HepG2 (cell line): Measurements from ENCODE around the gene MTURN. TPM values are rescaled to one million over a fixed set of nuclear protein-coding genes. Genes with fewer than 3 reads are reported as not detected.
"Not testable (repeated sequence)": the region's sequence is repeated elsewhere in the genome, so short reads cannot be mapped to it uniquely, and the experiment has no call there.

Experiments
- ATAC-seq: fragments of 200-7000 bp; cut with Tn5 transposase; 3 replicates; pipeline ENCODE4 v1.9.1; 2020; ENCODE audit warnings: mild to moderate bottlenecking, moderate library complexity
- BruUV-seq: library from RNA; stranded (reverse); fragments of 400-500 nt; replicated peaks from 2 replicates; lab custom pipeline; 2021; lab: Mats Ljungman, UMichigan
- CTCF ChIA-PET: fragments of 300-600 bp; formaldehyde crosslinking; extraction: SDS; loops from one replicate; lab custom pipeline; 2021; ENCODE audit warnings: low total read pairs, inconsistent platforms, low intra/inter-chr PET ratio; lab: Yijun Ruan, JAX
- POLR2A ChIA-PET: fragments of 350-600 bp; sonication (Branson Sonifier 250); formaldehyde crosslinking; loops from one replicate; lab custom pipeline; 2020; ENCODE audit warnings: antibody characterized with exemption, inconsistent platforms; lab: Yijun Ruan, JAX
- DNase-seq: peaks from one replicate; pipeline ENCODE4 v3.0.0-alpha.2; 2015; ENCODE audit warnings: low spot score
- FAIRE-seq: peaks from 3 replicates; lab custom pipeline; 2011; peaks lifted over from hg19 to GRCh38; lab: Jason Lieb, UNC
- H2AFZ ChIP-seq: one replicate; pipeline ENCODE4 v1.6.1; 2011; ENCODE audit warnings: low read length, inconsistent platforms
- H3K27ac ChIP-seq: fragments of 300-600 bp; 3 replicates; pipeline ENCODE4 v1.8.0; 2011; ENCODE audit warnings: mixed run types, mild to moderate bottlenecking, mixed read lengths, low read length, inconsistent platforms; ENCODE audit not compliant: insufficient read depth; ENCODE audit errors: extremely low read length
- H3K27me3 ChIP-seq, 2 experiments: fragments of 200-600 bp in 1 of 2; 2 replicates in 1 of 2; 3 replicates in 1 of 2; pipeline versions ENCODE4 v1.6.0 to v1.8.0; 2011; ENCODE audit warnings: low read length in 2 of 2, mild to moderate bottlenecking in 2 of 2, moderate library complexity in 2 of 2, inconsistent platforms in 1 of 2; ENCODE audit not compliant: insufficient read depth in 2 of 2, control insufficient read depth in 1 of 2
- H3K36me3 ChIP-seq, 2 experiments: fragments of 200-600 bp in 1 of 2; replicated peaks in 1 of 2; 2 replicates in 1 of 2; 3 replicates in 1 of 2; pipeline versions ENCODE4 v1.5.1 to v1.8.0; 2011; ENCODE audit warnings: low read length in 2 of 2, inconsistent platforms in 1 of 2; ENCODE audit not compliant: insufficient read depth in 2 of 2, control insufficient read depth in 1 of 2
- H3K4me1 ChIP-seq: 2 replicates; pipeline ENCODE4 v1.5.1; 2012; ENCODE audit warnings: low read length, inconsistent platforms; ENCODE audit not compliant: insufficient read depth
- H3K4me2 ChIP-seq: 2 replicates; pipeline ENCODE4 v1.6.0; 2011; ENCODE audit warnings: low read depth, low read length, inconsistent platforms
- H3K4me3 ChIP-seq, 3 experiments: fragments of 200-600 bp in 1 of 3; sonication (generic), shearing (Covaris generic) in 1 of 3; replicated peaks in 1 of 3; 2 replicates each; pipeline ENCODE4 v1.5.1; 2011 to 2016; ENCODE audit warnings: low read length in 3 of 3, inconsistent platforms in 2 of 3, low read depth in 2 of 3, mild to moderate bottlenecking in 2 of 3, control low read depth in 1 of 3, mixed read lengths in 1 of 3; ENCODE audit not compliant: insufficient read depth in 1 of 3
- H3K79me2 ChIP-seq: one replicate; pipeline ENCODE4 v1.6.1; 2011; ENCODE audit warnings: low read length, inconsistent platforms; ENCODE audit not compliant: insufficient read depth
- H3K9ac ChIP-seq: 2 replicates; pipeline ENCODE4 v1.6.0; 2011; ENCODE audit warnings: mild to moderate bottlenecking, low read depth, low read length, inconsistent platforms; ENCODE audit not compliant: insufficient read depth
- H3K9me3 ChIP-seq: 2 replicates; pipeline ENCODE4 v1.5.1; 2012; ENCODE audit warnings: mild to moderate bottlenecking, low read length
- H4K20me1 ChIP-seq: 2 replicates; pipeline ENCODE4 v1.6.0; 2011; ENCODE audit warnings: inconsistent platforms, mild to moderate bottlenecking, low read length, moderate library complexity; ENCODE audit not compliant: insufficient read depth
- DNMT1 ChIP-seq: sonication (generic); formaldehyde crosslinking; IDR thresholded peaks from 2 replicates; pipeline ENCODE4 v1.5.1; 2020; ENCODE audit warnings: mild to moderate bottlenecking, missing genetic modification reagents
- NPAS2 ChIP-seq: sonication (generic); formaldehyde crosslinking; IDR thresholded peaks from 2 replicates; pipeline ENCODE4 v1.8.0; 2022; ENCODE audit warnings: mild to moderate bottlenecking, missing genetic modification reagents, borderline replicate concordance
- TCF12 ChIP-seq, 2 experiments: fragments of 450-650 bp in 1 of 2; sonication (generic) in 1 of 2; formaldehyde crosslinking in 1 of 2; IDR thresholded peaks; 2 replicates each; pipeline versions ENCODE4 v1.6.1 to v1.8.0; 2017 to 2022; ENCODE audit warnings: antibody characterized with exemption in 1 of 2, mild to moderate bottlenecking in 1 of 2, missing genetic modification reagents in 1 of 2, moderate library complexity in 1 of 2
- ZNF138 ChIP-seq: sonication (generic); formaldehyde crosslinking; IDR thresholded peaks from 2 replicates; pipeline ENCODE4 v1.5.0; 2020; ENCODE audit warnings: mild to moderate bottlenecking, low read depth, missing genetic modification reagents
- ZNF768 ChIP-seq: sonication (generic); formaldehyde crosslinking; IDR thresholded peaks from 2 replicates; pipeline ENCODE4 v1.4.0; 2020; ENCODE audit warnings: missing genetic modification reagents
- WGBS: methylation state at CpG from one replicate; pipeline ENCODE4 v1.1.6; 2017; ENCODE audit warnings: low lambda C conversion rate; 5-methylcytosine and 5-hydroxymethylcytosine counted together
- in situ Hi-C: cut with HindIII; loops from 2 replicates; pipeline ENCODE4 v1.10.0; 2017; ENCODE audit warnings: low pct_unique_long_range_greater_than_20kb; ENCODE audit not compliant: extremely low pct_ligation_motif_present
- intact Hi-C: fragments of 100-400 bp; cut with micrococcal nuclease; formaldehyde crosslinking; loops from one replicate; pipeline ENCODE4 v1.10.0; 2022; ENCODE audit not compliant: unreplicated experiment
- polyA plus RNA-seq, 8 experiments: library from polyadenylated mRNA; depleted of rRNA in 3 of 8; stranded (reverse) in 7 of 8; unstranded in 1 of 8; fragments of >200 nt; fragmentation: Illumina TruSeq in 4 of 8; extraction: Trizol in 4 of 8; gene quantifications; 2 replicates each; pipeline versions ENCODE4 v1.2.1 to v1.2.3, GENCODE V29; 2011 to 2016; ENCODE audit warnings: low read depth in 4 of 8, missing spikeins in 1 of 8, mixed read lengths in 1 of 8; ENCODE audit not compliant: insufficient read depth in 1 of 8
- total RNA-seq, 5 experiments: library from RNA; depleted of rRNA; stranded (reverse); fragments of >200 nt; fragmentation: Illumina TruSeq; extraction: Trizol; gene quantifications; 2 replicates each; pipeline ENCODE4 v1.2.3, GENCODE V29; 2016; ENCODE audit warnings: low read depth in 1 of 5
- TF ChIP-seq, protein P1 (sequence below): sonication (generic); formaldehyde crosslinking; IDR thresholded peaks from 2 replicates; pipeline ENCODE4 v1.4.0; 2020; ENCODE audit warnings: missing genetic modification reagents
- TF ChIP-seq, protein P2 (sequence below): sonication (generic); formaldehyde crosslinking; IDR thresholded peaks from 2 replicates; pipeline ENCODE4 v1.9.0; 2021; ENCODE audit warnings: missing genetic modification reagents, mild to moderate bottlenecking, borderline replicate concordance
- TF ChIP-seq, protein P3 (sequence below): sonication (generic); formaldehyde crosslinking; IDR thresholded peaks from 2 replicates; pipeline ENCODE4 v1.4.0; 2020; ENCODE audit warnings: mild to moderate bottlenecking, missing genetic modification reagents

Gene MTURN
- total and polyA plus RNA-seq, 2 of the 13 experiments (the other 11 are each of a cell fraction or from before 2014, with no cell fraction given) = 5.7 to 7.2 TPM

- TF ChIP-seq, protein P1, sequence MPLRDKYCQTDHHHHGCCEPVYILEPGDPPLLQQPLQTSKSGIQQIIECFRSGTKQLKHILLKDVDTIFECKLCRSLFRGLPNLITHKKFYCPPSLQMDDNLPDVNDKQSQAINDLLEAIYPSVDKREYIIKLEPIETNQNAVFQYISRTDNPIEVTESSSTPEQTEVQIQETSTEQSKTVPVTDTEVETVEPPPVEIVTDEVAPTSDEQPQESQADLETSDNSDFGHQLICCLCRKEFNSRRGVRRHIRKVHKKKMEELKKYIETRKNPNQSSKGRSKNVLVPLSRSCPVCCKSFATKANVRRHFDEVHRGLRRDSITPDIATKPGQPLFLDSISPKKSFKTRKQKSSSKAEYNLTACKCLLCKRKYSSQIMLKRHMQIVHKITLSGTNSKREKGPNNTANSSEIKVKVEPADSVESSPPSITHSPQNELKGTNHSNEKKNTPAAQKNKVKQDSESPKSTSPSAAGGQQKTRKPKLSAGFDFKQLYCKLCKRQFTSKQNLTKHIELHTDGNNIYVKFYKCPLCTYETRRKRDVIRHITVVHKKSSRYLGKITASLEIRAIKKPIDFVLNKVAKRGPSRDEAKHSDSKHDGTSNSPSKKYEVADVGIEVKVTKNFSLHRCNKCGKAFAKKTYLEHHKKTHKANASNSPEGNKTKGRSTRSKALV = no peak
- TF ChIP-seq ZNF768 (CRISPR knock-in tag) (no peak), ZNF138 (CRISPR knock-in tag) (no peak)
Measured at GRCh38 chr7:30186725-30187124, 51.9 kb downstream of the MTURN start (continued).

DNA sequence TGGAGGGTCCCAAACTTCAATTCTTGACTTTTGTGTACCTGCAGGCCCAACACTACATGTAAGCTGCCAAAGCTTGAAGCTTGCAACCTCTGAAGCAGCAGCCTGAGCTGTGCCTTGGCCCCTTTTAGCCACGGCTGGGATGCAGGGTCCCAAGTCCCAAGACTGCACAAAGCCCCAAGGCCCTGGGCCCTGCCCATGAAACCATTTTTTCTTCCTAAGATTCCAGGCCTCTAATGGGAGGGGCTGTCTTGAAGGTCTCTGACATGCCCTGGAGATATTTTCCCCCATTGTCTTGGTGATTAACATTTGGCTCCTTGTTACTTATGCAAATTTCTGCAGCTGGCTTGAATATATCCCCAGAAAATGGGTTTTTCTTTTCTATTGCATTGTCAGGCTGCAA lies 52.7 kb downstream of the MTURN start:
- no peaks in the 10 kb centered on the region for H3K36me3 ChIP-seq
- no peak overlapping the region for H3K4me3 ChIP-seq
- no TSS peak for BruUV-seq
- H3K4me2 ChIP-seq = no peak overlapping the region
- TF ChIP-seq, protein P2, sequence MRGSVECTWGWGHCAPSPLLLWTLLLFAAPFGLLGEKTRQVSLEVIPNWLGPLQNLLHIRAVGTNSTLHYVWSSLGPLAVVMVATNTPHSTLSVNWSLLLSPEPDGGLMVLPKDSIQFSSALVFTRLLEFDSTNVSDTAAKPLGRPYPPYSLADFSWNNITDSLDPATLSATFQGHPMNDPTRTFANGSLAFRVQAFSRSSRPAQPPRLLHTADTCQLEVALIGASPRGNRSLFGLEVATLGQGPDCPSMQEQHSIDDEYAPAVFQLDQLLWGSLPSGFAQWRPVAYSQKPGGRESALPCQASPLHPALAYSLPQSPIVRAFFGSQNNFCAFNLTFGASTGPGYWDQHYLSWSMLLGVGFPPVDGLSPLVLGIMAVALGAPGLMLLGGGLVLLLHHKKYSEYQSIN (CRISPR knock-in tag) = no peak
- TF ChIP-seq DNMT1 (CRISPR knock-in tag) = no peak
- no peak for TF ChIP-seq TCF12 (IDR thresholded peaks at IDR 0.05)
- no peak for TF ChIP-seq TCF12 (CRISPR knock-in tag; IDR thresholded peaks at IDR 0.05)
- no peak for TF ChIP-seq NPAS2 (CRISPR knock-in tag)
- TF ChIP-seq, protein P3, sequence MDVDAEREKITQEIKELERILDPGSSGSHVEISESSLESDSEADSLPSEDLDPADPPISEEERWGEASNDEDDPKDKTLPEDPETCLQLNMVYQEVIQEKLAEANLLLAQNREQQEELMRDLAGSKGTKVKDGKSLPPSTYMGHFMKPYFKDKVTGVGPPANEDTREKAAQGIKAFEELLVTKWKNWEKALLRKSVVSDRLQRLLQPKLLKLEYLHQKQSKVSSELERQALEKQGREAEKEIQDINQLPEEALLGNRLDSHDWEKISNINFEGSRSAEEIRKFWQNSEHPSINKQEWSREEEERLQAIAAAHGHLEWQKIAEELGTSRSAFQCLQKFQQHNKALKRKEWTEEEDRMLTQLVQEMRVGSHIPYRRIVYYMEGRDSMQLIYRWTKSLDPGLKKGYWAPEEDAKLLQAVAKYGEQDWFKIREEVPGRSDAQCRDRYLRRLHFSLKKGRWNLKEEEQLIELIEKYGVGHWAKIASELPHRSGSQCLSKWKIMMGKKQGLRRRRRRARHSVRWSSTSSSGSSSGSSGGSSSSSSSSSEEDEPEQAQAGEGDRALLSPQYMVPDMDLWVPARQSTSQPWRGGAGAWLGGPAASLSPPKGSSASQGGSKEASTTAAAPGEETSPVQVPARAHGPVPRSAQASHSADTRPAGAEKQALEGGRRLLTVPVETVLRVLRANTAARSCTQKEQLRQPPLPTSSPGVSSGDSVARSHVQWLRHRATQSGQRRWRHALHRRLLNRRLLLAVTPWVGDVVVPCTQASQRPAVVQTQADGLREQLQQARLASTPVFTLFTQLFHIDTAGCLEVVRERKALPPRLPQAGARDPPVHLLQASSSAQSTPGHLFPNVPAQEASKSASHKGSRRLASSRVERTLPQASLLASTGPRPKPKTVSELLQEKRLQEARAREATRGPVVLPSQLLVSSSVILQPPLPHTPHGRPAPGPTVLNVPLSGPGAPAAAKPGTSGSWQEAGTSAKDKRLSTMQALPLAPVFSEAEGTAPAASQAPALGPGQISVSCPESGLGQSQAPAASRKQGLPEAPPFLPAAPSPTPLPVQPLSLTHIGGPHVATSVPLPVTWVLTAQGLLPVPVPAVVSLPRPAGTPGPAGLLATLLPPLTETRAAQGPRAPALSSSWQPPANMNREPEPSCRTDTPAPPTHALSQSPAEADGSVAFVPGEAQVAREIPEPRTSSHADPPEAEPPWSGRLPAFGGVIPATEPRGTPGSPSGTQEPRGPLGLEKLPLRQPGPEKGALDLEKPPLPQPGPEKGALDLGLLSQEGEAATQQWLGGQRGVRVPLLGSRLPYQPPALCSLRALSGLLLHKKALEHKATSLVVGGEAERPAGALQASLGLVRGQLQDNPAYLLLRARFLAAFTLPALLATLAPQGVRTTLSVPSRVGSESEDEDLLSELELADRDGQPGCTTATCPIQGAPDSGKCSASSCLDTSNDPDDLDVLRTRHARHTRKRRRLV (CRISPR knock-in tag) = no peak
- POLR2A ChIA-PET = no interaction called here
- no peaks in the 10 kb centered on the region for H3K27me3 ChIP-seq
- no peak overlapping the region for H2AFZ ChIP-seq
- DNase-seq = no peak
- H3K27ac ChIP-seq = no peak overlapping the region
- H3K4me1 ChIP-seq = peaks cover 10% of the 10 kb centered on the region
- CTCF ChIA-PET = no interaction called here
- no peak for FAIRE-seq
- H3K9me3 ChIP-seq = peaks cover 14% of the 10 kb centered on the region; the same call in 1 of the 2 replicates
- intact Hi-C loops = no loop called here
- ATAC-seq = no peak
- 0% methylated on average over 1 of the region's 1 CpG for WGBS
- no peaks in the 10 kb centered on the region for H3K79me2 ChIP-seq
- H3K9ac ChIP-seq = no peak overlapping the region
- no peaks in the 10 kb centered on the region for H4K20me1 ChIP-seq
- in situ Hi-C loops = no loop called here

DNA sequence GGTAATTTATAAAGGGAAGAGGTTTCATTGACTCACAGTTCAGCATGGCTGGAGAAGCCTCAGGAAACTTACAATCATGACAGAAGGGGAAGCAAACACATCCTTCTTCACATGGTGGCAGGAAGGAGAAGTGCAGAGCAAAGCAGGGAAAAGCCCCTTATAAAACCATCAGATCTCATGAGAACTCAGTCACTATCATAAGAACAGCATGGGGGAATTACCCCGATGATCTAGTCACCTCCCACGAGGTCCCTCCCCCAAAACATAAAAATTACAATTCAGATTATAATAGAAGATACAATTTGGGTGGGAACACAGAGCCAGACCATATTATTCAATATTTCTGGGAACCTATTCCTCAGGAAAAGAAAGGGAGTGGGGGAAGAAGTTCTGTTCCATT lies 53.6 kb downstream of the MTURN start:
- BruUV-seq, FAIRE-seq, POLR2A ChIA-PET: not testable (repeated sequence)

More for the DNA sequence above, 53.6 kb downstream of the MTURN start:
- H3K4me3 ChIP-seq, intact Hi-C loops, CTCF ChIA-PET, DNase-seq, in situ Hi-C loops, H3K4me2 ChIP-seq, H3K27me3 ChIP-seq, ATAC-seq, H3K9ac ChIP-seq, H3K27ac ChIP-seq, H2AFZ ChIP-seq, H3K36me3 ChIP-seq, H3K79me2 ChIP-seq, H4K20me1 ChIP-seq: not testable (repeated sequence)
- Histone ChIP-seq H3K9me3 (peaks cover 14% of the 10 kb centered on the region; the same call in 1 of the 2 replicates), H3K4me1 (peaks cover 10% of the 10 kb centered on the region)
- 0% methylated on average over 2 of the region's 2 CpGs for WGBS
